HepG2 (cell line): Measurements from ENCODE around the gene DLG3. TPM values are rescaled to one million over a fixed set of nuclear protein-coding genes. Genes with fewer than 3 reads are reported as not detected.

Experiments
- ATAC-seq: fragments of 200-7000 bp; cut with Tn5 transposase; 3 replicates; pipeline ENCODE4 v1.9.1; 2020; ENCODE audit warnings: mild to moderate bottlenecking, moderate library complexity
- BruUV-seq: library from RNA; stranded (reverse); fragments of 400-500 nt; replicated peaks from 2 replicates; lab custom pipeline; 2021; lab: Mats Ljungman, UMichigan
- CTCF ChIA-PET: fragments of 300-600 bp; formaldehyde crosslinking; extraction: SDS; loops from one replicate; lab custom pipeline; 2021; ENCODE audit warnings: low total read pairs, inconsistent platforms, low intra/inter-chr PET ratio; lab: Yijun Ruan, JAX
- POLR2A ChIA-PET: fragments of 350-600 bp; sonication (Branson Sonifier 250); formaldehyde crosslinking; loops from one replicate; lab custom pipeline; 2020; ENCODE audit warnings: antibody characterized with exemption, inconsistent platforms; lab: Yijun Ruan, JAX
- DNase-seq: peaks from one replicate; pipeline ENCODE4 v3.0.0-alpha.2; 2015; ENCODE audit warnings: low spot score
- FAIRE-seq: peaks from 3 replicates; lab custom pipeline; 2011; peaks lifted over from hg19 to GRCh38; lab: Jason Lieb, UNC
- H2AFZ ChIP-seq: one replicate; pipeline ENCODE4 v1.6.1; 2011; ENCODE audit warnings: low read length, inconsistent platforms
- H3K27ac ChIP-seq: fragments of 300-600 bp; 3 replicates; pipeline ENCODE4 v1.8.0; 2011; ENCODE audit warnings: mixed run types, mild to moderate bottlenecking, mixed read lengths, low read length, inconsistent platforms; ENCODE audit not compliant: insufficient read depth; ENCODE audit errors: extremely low read length
- H3K27me3 ChIP-seq, 2 experiments: fragments of 200-600 bp in 1 of 2; 2 replicates in 1 of 2; 3 replicates in 1 of 2; pipeline versions ENCODE4 v1.6.0 to v1.8.0; 2011; ENCODE audit warnings: low read length in 2 of 2, mild to moderate bottlenecking in 2 of 2, moderate library complexity in 2 of 2, inconsistent platforms in 1 of 2; ENCODE audit not compliant: insufficient read depth in 2 of 2, control insufficient read depth in 1 of 2
- H3K36me3 ChIP-seq, 2 experiments: fragments of 200-600 bp in 1 of 2; replicated peaks in 1 of 2; 2 replicates in 1 of 2; 3 replicates in 1 of 2; pipeline versions ENCODE4 v1.5.1 to v1.8.0; 2011; ENCODE audit warnings: low read length in 2 of 2, inconsistent platforms in 1 of 2; ENCODE audit not compliant: insufficient read depth in 2 of 2, control insufficient read depth in 1 of 2
- H3K4me1 ChIP-seq: 2 replicates; pipeline ENCODE4 v1.5.1; 2012; ENCODE audit warnings: low read length, inconsistent platforms; ENCODE audit not compliant: insufficient read depth
- H3K4me2 ChIP-seq: 2 replicates; pipeline ENCODE4 v1.6.0; 2011; ENCODE audit warnings: low read depth, low read length, inconsistent platforms
- H3K4me3 ChIP-seq, 3 experiments: fragments of 200-600 bp in 1 of 3; sonication (generic), shearing (Covaris generic) in 1 of 3; replicated peaks in 1 of 3; 2 replicates each; pipeline ENCODE4 v1.5.1; 2011 to 2016; ENCODE audit warnings: low read length in 3 of 3, inconsistent platforms in 2 of 3, low read depth in 2 of 3, mild to moderate bottlenecking in 2 of 3, control low read depth in 1 of 3, mixed read lengths in 1 of 3; ENCODE audit not compliant: insufficient read depth in 1 of 3
- H3K79me2 ChIP-seq: one replicate; pipeline ENCODE4 v1.6.1; 2011; ENCODE audit warnings: low read length, inconsistent platforms; ENCODE audit not compliant: insufficient read depth
- H3K9ac ChIP-seq: 2 replicates; pipeline ENCODE4 v1.6.0; 2011; ENCODE audit warnings: mild to moderate bottlenecking, low read depth, low read length, inconsistent platforms; ENCODE audit not compliant: insufficient read depth
- H3K9me3 ChIP-seq: 2 replicates; pipeline ENCODE4 v1.5.1; 2012; ENCODE audit warnings: mild to moderate bottlenecking, low read length
- H4K20me1 ChIP-seq: 2 replicates; pipeline ENCODE4 v1.6.0; 2011; ENCODE audit warnings: inconsistent platforms, mild to moderate bottlenecking, low read length, moderate library complexity; ENCODE audit not compliant: insufficient read depth
- ELF1 ChIP-seq: sonication (generic); formaldehyde crosslinking; IDR thresholded peaks from 2 replicates; pipeline ENCODE4 v1.4.0; 2020; ENCODE audit warnings: missing genetic modification reagents
- FLYWCH1 ChIP-seq: sonication (generic); formaldehyde crosslinking; IDR thresholded peaks from 2 replicates; pipeline ENCODE4 v1.8.1; 2023; ENCODE audit warnings: mild to moderate bottlenecking, missing genetic modification reagents
- IRX3 ChIP-seq: sonication (generic); formaldehyde crosslinking; IDR thresholded peaks from 2 replicates; pipeline ENCODE4 v1.8.1; 2023; ENCODE audit warnings: mild to moderate bottlenecking, low read depth, missing genetic modification reagents, borderline replicate concordance
- KLF15 ChIP-seq: sonication (generic); formaldehyde crosslinking; IDR thresholded peaks from 2 replicates; pipeline ENCODE4 v1.8.1; 2023; ENCODE audit warnings: borderline replicate concordance, mild to moderate bottlenecking, inconsistent platforms, missing genetic modification reagents, mixed read lengths
- NR1H2 ChIP-seq: sonication (generic); formaldehyde crosslinking; IDR thresholded peaks from 2 replicates; pipeline ENCODE4 v1.8.1; 2022; ENCODE audit warnings: low read depth, missing genetic modification reagents, borderline replicate concordance
- ZFP36L1 ChIP-seq: sonication (generic); formaldehyde crosslinking; IDR thresholded peaks from 2 replicates; pipeline ENCODE4 v1.8.0; 2022; ENCODE audit warnings: mild to moderate bottlenecking, missing genetic modification reagents, moderate library complexity
- ZNF446 ChIP-seq: sonication (generic); formaldehyde crosslinking; IDR thresholded peaks from 2 replicates; pipeline ENCODE4 v1.5.0; 2020; ENCODE audit warnings: mild to moderate bottlenecking, missing genetic modification reagents
- WGBS: methylation state at CpG from one replicate; pipeline ENCODE4 v1.1.6; 2017; ENCODE audit warnings: low lambda C conversion rate; 5-methylcytosine and 5-hydroxymethylcytosine counted together
- in situ Hi-C: cut with HindIII; loops from 2 replicates; pipeline ENCODE4 v1.10.0; 2017; ENCODE audit warnings: low pct_unique_long_range_greater_than_20kb; ENCODE audit not compliant: extremely low pct_ligation_motif_present
- intact Hi-C: fragments of 100-400 bp; cut with micrococcal nuclease; formaldehyde crosslinking; loops from one replicate; pipeline ENCODE4 v1.10.0; 2022; ENCODE audit not compliant: unreplicated experiment
- polyA plus RNA-seq, 8 experiments: library from polyadenylated mRNA; depleted of rRNA in 3 of 8; stranded (reverse) in 7 of 8; unstranded in 1 of 8; fragments of >200 nt; fragmentation: Illumina TruSeq in 4 of 8; extraction: Trizol in 4 of 8; gene quantifications; 2 replicates each; pipeline versions ENCODE4 v1.2.1 to v1.2.3, GENCODE V29; 2011 to 2016; ENCODE audit warnings: low read depth in 4 of 8, missing spikeins in 1 of 8, mixed read lengths in 1 of 8; ENCODE audit not compliant: insufficient read depth in 1 of 8
- total RNA-seq, 5 experiments: library from RNA; depleted of rRNA; stranded (reverse); fragments of >200 nt; fragmentation: Illumina TruSeq; extraction: Trizol; gene quantifications; 2 replicates each; pipeline ENCODE4 v1.2.3, GENCODE V29; 2016; ENCODE audit warnings: low read depth in 1 of 5
- TF ChIP-seq, protein P1 (sequence below): sonication (generic); formaldehyde crosslinking; conservative IDR thresholded peaks from 2 replicates; pipeline ENCODE4 v1.4.0; 2020; ENCODE audit warnings: missing genetic modification reagents
- TF ChIP-seq, protein P2 (sequence below): sonication (generic); formaldehyde crosslinking; IDR thresholded peaks from 2 replicates; pipeline ENCODE4 v1.4.0; 2020; ENCODE audit warnings: low read depth, mild to moderate bottlenecking, missing genetic modification reagents
- TF ChIP-seq, protein P3 (sequence below): sonication (generic); formaldehyde crosslinking; IDR thresholded peaks from 2 replicates; pipeline ENCODE4 v1.5.1; 2020; ENCODE audit warnings: missing genetic modification reagents, mild to moderate bottlenecking, borderline replicate concordance
- TF ChIP-seq, protein P4 (sequence below), 2 experiments: sonication (generic) in 1 of 2; formaldehyde crosslinking in 1 of 2; IDR thresholded peaks; 2 replicates each; pipeline versions ENCODE4 v1.6.1 to v1.9.0; 2014 to 2022; ENCODE audit warnings: antibody characterized with exemption in 1 of 2, borderline replicate concordance in 1 of 2, inconsistent platforms in 1 of 2, low read depth in 1 of 2, missing genetic modification reagents in 1 of 2

The DLG3 gene
- total and polyA plus RNA-seq, 2 of the 13 experiments (the other 11 are each of a cell fraction or from before 2014, with no cell fraction given), result 9.9 to 19.4 TPM

DNA sequence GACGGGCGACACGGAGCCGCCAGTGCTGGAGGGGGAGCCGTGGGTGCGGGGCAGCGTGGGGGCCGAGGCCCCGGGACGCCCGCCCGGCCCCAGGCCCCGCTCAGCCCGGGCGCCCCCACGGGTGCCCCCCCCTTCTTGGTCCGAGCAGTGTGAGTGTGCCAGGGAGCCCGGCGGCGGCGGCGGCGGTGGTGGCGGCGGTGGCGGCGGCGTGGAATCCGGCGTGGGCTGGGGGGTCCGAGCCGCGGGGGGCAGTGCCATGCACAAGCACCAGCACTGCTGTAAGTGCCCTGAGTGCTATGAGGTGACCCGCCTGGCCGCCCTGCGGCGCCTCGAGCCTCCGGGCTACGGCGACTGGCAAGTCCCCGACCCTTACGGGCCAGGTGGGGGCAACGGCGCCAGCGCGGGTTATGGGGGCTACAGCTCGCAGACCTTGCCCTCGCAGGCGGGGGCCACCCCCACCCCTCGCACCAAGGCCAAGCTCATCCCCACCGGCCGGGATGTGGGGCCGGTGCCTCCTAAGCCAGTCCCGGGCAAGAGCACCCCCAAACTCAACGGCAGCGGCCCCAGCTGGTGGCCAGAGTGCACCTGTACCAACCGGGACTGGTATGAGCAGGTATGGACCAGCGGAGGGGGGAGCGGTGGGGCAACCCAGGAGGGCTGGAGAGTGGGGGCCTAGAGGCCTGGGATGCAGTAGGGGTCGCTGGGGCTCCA lies 466 bp downstream of the DLG3 start (continued):
- no peak for TF ChIP-seq FLYWCH1 (CRISPR knock-in tag)
- TF ChIP-seq, protein P1, sequence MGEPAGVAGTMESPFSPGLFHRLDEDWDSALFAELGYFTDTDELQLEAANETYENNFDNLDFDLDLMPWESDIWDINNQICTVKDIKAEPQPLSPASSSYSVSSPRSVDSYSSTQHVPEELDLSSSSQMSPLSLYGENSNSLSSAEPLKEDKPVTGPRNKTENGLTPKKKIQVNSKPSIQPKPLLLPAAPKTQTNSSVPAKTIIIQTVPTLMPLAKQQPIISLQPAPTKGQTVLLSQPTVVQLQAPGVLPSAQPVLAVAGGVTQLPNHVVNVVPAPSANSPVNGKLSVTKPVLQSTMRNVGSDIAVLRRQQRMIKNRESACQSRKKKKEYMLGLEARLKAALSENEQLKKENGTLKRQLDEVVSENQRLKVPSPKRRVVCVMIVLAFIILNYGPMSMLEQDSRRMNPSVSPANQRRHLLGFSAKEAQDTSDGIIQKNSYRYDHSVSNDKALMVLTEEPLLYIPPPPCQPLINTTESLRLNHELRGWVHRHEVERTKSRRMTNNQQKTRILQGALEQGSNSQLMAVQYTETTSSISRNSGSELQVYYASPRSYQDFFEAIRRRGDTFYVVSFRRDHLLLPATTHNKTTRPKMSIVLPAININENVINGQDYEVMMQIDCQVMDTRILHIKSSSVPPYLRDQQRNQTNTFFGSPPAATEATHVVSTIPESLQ (CRISPR knock-in tag), result no peak

DNA sequence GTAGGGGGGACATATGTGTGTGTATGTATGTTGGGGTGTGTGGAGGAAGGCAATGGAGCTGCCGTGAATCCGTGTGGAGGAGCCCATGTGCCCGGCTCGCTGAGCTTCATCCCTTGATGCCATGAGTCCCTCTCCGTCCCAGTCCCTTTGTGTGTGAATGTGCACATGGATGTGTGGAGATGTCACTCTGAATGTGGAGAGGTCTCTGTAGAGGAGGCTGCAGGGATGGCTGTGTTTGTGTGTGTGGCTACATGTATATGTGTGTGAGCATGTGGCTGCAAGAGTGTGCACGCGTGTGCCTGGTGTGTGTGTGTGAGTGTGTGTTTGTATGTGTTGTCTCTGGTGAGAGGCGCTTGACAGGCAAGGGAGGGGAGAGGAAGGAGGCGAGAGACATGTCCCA lies 1.3 kb downstream of the DLG3 start:
- Histone ChIP-seq H4K20me1 (no peaks in the 10 kb centered on the region), H3K4me3 (no peak overlapping the region), H3K4me2 (no peak overlapping the region), H3K27ac (no peak overlapping the region), H3K9me3 (no peaks in the 10 kb centered on the region), H3K27me3 (peaks cover 4 to 17% of the 10 kb centered on the region in 2 experiments), H2AFZ (no peak overlapping the region), H3K36me3 (no peaks in the 10 kb centered on the region), H3K9ac (no peak overlapping the region), H3K79me2 (no peaks in the 10 kb centered on the region), H3K4me1 (no peaks in the 10 kb centered on the region)
- no peak for ATAC-seq
- 17% methylated on average over 6 of the region's 9 CpGs for WGBS
- no peak for DNase-seq
- FAIRE-seq, result no peak
- ChIA-PET POLR2A (no interaction called here), CTCF (no interaction called here)
- BruUV-seq, result no TSS peak
- intact Hi-C loops (no loop called here), in situ Hi-C loops (no loop called here)
- TF ChIP-seq, protein P2, sequence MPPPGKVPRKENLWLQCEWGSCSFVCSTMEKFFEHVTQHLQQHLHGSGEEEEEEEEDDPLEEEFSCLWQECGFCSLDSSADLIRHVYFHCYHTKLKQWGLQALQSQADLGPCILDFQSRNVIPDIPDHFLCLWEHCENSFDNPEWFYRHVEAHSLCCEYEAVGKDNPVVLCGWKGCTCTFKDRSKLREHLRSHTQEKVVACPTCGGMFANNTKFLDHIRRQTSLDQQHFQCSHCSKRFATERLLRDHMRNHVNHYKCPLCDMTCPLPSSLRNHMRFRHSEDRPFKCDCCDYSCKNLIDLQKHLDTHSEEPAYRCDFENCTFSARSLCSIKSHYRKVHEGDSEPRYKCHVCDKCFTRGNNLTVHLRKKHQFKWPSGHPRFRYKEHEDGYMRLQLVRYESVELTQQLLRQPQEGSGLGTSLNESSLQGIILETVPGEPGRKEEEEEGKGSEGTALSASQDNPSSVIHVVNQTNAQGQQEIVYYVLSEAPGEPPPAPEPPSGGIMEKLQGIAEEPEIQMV, result no peak
- TF ChIP-seq ZFP36L1 (CRISPR knock-in tag) (no peak), KLF15 (CRISPR knock-in tag) (no peak), IRX3 (CRISPR knock-in tag) (no peak), NR1H2 (CRISPR knock-in tag) (no peak), ZNF446 (CRISPR knock-in tag) (no peak), ELF1 (CRISPR knock-in tag) (no peak)
- TF ChIP-seq, protein P3, sequence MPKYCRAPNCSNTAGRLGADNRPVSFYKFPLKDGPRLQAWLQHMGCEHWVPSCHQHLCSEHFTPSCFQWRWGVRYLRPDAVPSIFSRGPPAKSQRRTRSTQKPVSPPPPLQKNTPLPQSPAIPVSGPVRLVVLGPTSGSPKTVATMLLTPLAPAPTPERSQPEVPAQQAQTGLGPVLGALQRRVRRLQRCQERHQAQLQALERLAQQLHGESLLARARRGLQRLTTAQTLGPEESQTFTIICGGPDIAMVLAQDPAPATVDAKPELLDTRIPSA, result no peak
- TF ChIP-seq, protein P4, sequence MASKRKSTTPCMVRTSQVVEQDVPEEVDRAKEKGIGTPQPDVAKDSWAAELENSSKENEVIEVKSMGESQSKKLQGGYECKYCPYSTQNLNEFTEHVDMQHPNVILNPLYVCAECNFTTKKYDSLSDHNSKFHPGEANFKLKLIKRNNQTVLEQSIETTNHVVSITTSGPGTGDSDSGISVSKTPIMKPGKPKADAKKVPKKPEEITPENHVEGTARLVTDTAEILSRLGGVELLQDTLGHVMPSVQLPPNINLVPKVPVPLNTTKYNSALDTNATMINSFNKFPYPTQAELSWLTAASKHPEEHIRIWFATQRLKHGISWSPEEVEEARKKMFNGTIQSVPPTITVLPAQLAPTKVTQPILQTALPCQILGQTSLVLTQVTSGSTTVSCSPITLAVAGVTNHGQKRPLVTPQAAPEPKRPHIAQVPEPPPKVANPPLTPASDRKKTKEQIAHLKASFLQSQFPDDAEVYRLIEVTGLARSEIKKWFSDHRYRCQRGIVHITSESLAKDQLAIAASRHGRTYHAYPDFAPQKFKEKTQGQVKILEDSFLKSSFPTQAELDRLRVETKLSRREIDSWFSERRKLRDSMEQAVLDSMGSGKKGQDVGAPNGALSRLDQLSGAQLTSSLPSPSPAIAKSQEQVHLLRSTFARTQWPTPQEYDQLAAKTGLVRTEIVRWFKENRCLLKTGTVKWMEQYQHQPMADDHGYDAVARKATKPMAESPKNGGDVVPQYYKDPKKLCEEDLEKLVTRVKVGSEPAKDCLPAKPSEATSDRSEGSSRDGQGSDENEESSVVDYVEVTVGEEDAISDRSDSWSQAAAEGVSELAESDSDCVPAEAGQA (IDR thresholded peaks at IDR 0.05; ENCODE audit: low read depth), result no peak
- TF ChIP-seq, protein P4 (CRISPR knock-in tag; IDR thresholded peaks at IDR 0.05; ENCODE audit: borderline replicate concordance), result no peak
